Measurements from ENCODE around the gene SECISBP2L.
"Not testable (repeated sequence)": the region's sequence is repeated elsewhere in the genome, so short reads cannot be mapped to it uniquely, and the experiment has no call there.

SECISBP2L gene

DNA sequence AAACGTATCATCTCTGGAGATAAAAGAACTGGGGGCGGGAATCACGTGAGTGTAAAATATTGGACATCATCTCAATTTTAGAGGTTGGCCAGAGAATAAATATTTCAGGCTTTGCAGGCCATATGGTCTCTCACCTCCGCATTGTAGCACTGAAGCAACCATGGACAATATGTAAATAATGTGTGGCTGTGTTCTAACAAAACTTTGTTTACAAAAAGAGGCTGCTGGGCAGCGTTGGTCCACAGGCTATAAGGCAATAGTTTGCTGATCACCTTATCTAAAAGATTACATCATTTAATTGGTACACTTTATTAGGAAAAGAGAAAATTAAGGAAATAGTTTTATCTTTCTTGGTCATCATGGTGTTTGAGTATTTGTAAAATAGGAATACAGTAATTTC, 60.0 kb downstream of the SECISBP2L start:
- Mint-ChIP-seq H3K27ac (no peak overlapping the region), H3K4me1 (no peaks in the 10 kb centered on the region), H3K4me3 (no peak overlapping the region), H3K27me3 (peaks cover 3% of the 10 kb centered on the region), H3K9me3 (no peaks in the 10 kb centered on the region), H3K36me3 (peaks cover 3% of the 10 kb centered on the region)

DNA sequence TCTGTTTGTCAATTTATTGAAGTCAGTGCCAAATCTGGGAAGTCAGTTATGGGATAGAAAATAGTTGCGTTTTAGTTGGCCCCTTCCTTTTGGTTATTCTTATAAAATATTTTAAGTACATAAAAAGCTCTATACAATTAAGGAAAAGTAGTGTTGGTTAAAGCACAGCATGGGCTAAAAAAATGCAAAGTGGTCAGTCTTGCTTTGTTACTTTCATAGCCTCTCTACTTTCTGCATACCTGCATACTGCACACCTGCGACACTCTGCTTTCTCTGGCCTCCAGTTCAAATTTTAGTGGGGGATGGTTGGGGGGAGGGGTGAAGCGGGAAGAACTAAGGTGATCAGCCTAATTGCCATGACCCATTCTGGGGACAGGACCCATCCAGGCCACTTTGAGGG, 60.7 kb downstream of the SECISBP2L start:
- no peaks in the 10 kb centered on the region for H3K4me1 Mint-ChIP-seq
- no peak overlapping the region for H3K27ac Mint-ChIP-seq
- no peaks in the 10 kb centered on the region for H3K9me3 Mint-ChIP-seq
- H3K27me3 Mint-ChIP-seq = peaks cover 9% of the 10 kb centered on the region
- peaks cover 3% of the 10 kb centered on the region for H3K36me3 Mint-ChIP-seq
- no peak overlapping the region for H3K4me3 Mint-ChIP-seq

DNA sequence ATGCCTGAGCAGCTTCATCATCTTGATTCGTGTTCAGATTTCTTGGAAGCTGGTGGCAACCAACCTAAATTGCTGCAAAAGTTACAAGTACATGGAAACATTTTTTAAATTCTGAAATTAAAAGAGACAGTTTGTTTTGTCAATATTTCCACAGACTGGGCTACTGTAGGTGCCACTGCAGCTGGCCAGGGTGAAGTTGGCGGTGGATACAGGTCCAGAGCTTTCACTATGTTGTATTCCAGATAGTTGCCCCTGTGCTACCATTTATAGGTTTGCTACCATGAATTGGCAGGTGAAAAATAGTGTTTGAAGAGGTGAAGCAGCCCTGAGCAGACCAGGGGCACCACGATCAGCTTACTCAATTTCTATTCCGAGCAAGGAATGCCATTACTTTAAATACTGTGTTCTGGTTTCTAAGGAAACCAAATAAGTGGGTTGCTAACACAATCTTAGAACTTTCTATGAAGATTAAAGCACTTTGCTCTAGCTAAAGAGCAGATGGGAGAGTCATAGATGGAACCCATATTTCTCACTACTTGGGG, 61.4 kb downstream of the SECISBP2L start:
- Mint-ChIP-seq H3K27ac (no peak overlapping the region), H3K4me1 (no peaks in the 10 kb centered on the region), H3K27me3 (peaks cover 9% of the 10 kb centered on the region), H3K36me3 (no peaks in the 10 kb centered on the region), H3K4me3 (no peak overlapping the region), H3K9me3 (no peaks in the 10 kb centered on the region)

DNA sequence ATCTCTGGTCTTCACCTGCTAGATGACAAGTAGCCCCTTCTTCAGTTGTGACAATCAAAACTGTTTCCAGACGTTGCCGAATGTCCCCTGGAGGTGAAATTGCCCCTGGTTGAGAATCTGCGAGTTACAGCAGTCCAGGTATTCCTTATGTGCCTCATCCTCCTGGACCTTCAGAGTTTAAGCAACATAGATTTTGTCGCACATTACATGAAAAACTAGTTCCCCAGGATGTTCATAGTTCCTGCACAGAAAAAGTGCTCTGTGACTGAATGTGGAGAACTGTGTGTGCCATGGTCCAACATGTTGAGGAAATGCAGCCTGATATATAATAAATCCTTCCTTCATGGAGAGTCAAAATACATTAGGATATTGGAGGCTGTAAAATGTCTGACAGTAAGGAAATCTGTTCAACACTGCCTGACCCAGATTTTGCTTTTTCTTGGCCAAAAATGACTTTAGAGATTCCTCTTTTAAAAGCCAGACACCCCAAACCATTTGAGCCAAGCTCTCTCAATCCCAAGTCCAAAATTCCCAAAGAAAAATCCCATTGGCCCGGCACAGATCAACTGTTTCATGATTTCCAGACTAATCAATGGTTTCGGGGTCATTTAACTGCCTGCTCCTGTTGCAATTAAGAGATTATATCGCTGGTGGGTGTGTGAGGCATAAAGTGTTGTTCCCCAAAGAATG, 62.1 kb downstream of the SECISBP2L start:
- H3K4me1 Mint-ChIP-seq = no peaks in the 10 kb centered on the region
- H3K27me3 Mint-ChIP-seq = peaks cover 9% of the 10 kb centered on the region
- no peaks in the 10 kb centered on the region for H3K9me3 Mint-ChIP-seq
- H3K36me3 Mint-ChIP-seq = no peaks in the 10 kb centered on the region
- no peak overlapping the region for H3K4me3 Mint-ChIP-seq
- H3K27ac Mint-ChIP-seq = no peak overlapping the region

DNA sequence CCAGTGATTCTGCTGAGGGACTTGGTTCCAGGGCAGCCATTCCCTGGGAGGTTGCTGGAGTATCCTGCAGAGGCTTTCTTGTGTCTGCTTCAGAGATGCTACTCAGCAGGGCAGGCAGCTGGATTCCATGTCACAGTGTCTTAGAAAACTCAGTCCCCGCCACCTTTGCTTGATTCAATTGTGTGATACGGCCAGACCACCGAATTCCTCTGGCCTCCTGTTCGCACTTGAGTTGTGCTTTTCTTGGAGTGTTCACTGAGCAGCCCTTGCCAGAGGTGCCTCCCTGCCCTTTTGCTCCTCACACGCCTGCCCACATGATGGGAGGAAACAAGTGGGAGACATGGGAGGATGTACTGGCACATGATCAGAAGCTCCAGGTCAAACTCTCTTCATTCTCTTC, 62.9 kb downstream of the SECISBP2L start:
- Mint-ChIP-seq H3K4me1 (no peaks in the 10 kb centered on the region), H3K36me3 (no peaks in the 10 kb centered on the region), H3K4me3 (no peak overlapping the region), H3K9me3 (no peaks in the 10 kb centered on the region), H3K27me3 (peaks cover 9% of the 10 kb centered on the region), H3K27ac (no peak overlapping the region)

DNA sequence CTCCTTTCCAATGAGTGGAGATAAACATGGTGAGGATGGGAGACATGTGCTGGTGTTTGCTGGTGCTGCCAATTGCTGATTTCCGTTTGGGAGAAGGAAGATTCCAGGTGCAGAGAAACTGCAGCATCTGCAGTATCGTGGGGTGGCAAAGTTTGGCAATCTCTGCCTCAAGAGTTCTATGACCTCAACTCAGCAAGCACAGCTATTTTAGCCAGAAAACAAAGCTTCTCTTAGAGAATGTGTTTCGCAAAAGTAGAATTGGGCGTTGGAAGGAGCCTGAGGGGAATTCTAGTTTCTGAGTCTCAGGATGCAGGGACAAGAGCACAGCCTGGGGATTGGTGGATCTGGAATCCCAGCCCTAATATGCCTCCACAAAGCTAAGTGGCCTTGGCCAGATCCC, 64.3 kb downstream of the SECISBP2L start:
- Mint-ChIP-seq H3K36me3 (no peaks in the 10 kb centered on the region), H3K9me3 (no peaks in the 10 kb centered on the region), H3K27me3 (peaks cover 9% of the 10 kb centered on the region), H3K4me3 (no peak overlapping the region), H3K4me1 (no peaks in the 10 kb centered on the region), H3K27ac (no peak overlapping the region)

DNA sequence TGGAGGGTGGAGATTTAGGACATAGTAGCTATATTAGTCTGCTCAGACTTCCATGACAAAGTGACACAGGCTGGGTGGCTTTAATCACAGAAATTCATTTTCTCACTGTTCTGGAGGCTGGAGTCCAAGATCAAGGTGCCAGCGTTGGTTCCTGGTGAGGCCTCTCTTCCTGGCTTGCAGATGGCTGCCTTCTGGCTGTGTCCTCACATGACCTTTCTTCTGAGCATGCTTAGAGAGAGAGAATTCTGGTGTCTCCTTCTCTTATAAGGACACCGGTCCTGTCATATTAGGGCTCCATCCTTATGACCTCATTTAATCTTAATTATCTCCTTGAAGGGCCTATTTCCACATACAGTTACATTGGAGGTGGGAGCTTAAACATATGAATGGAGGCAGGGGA, 67.6 kb downstream of the SECISBP2L start:
- Mint-ChIP-seq H3K27me3 (peaks cover 10% of the 10 kb centered on the region), H3K27ac (no peak overlapping the region), H3K4me3 (no peak overlapping the region), H3K36me3 (no peaks in the 10 kb centered on the region), H3K9me3 (no peaks in the 10 kb centered on the region), H3K4me1 (peaks cover 4% of the 10 kb centered on the region)

DNA sequence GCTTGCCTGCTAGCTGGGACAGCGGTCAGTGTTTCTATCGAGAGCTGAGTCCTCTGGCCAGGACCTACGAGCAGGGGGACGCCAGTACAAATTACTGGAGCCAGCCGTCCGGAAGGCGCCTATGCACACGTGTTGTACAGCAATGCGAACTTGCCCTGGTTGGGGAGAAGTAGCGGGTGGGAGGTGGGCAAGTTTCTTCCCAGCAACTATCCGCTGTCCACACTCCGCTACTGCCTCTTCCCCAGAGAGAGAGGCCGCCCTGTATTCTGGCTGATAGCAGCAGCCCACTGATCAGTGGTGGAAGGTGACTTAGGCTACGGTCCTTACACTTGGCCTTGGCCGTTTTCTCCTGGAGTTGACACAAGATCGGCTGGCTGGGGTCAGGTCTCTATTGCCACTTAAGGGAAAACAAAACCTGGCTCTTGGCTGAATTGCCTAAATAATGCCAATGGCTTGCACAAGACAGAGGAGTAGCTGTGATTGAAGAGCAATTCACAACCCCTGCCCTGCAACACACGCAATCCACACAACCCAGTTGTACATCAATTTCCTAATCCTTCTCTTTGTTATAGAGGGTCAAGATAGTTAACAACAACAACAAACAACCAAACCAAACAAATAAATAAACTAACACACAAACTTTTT, 69.7 kb downstream of the SECISBP2L start:
- H3K9me3 Mint-ChIP-seq = no peaks in the 10 kb centered on the region
- H3K27ac Mint-ChIP-seq = no peak overlapping the region
- peaks cover 4% of the 10 kb centered on the region for H3K4me1 Mint-ChIP-seq
- H3K27me3 Mint-ChIP-seq = peaks cover 7% of the 10 kb centered on the region
- peak overlapping the region; percentile 26 for H3K4me3 Mint-ChIP-seq
- no peaks in the 10 kb centered on the region for H3K36me3 Mint-ChIP-seq

DNA sequence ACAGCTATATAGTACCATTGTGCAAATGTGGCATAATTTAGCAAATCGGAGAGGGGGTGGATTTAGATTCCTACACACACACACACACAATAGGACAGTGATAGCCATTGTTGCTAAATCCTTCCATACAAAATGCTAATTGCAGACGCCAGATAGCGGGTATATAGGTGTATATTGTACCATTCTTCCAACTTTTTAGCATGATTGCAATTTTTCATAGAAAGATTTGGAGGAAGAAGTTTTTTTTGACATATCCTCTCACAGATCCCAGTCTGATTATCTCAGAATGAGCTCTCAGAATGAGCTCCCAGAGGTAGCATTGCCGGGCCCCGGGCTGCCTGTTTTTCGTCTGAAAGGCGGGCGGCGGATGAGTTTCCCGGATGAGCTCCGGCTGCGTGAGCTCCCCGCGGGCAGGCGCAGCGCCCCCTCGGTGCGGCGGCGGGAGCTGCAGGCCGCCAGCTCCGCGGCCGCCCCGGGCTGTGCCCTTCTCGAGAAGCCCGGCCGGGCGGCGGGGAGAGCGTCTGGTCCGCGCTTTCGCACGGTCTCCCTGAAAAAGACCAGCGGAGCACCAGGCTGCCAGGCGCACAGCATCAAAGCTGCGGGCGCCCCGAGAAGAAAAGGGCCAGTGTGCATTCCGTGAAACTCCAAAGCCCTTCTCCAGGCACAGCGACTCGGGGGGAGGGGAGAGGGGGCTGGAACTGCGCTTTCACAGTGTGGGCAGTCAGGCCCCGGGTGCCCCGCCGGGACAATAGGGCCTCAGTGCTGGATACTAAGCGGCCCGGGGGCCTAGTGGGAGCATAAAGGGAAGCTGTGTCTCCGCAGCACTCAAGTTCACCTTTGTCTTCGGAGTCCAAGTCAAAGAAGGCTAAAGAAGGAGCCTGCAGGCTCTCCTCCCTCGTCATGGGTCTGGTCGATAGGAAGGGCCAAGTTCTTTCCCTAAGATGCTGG, 70.5 kb downstream of the SECISBP2L start:
- H3K4me1 Mint-ChIP-seq = peaks cover 4% of the 10 kb centered on the region
- H3K9me3 Mint-ChIP-seq = no peaks in the 10 kb centered on the region
- no peaks in the 10 kb centered on the region for H3K36me3 Mint-ChIP-seq
- peak overlapping the region; percentile 63 for H3K4me3 Mint-ChIP-seq
- H3K27ac Mint-ChIP-seq = no peak overlapping the region
- H3K27me3 Mint-ChIP-seq = peaks cover 4% of the 10 kb centered on the region

DNA sequence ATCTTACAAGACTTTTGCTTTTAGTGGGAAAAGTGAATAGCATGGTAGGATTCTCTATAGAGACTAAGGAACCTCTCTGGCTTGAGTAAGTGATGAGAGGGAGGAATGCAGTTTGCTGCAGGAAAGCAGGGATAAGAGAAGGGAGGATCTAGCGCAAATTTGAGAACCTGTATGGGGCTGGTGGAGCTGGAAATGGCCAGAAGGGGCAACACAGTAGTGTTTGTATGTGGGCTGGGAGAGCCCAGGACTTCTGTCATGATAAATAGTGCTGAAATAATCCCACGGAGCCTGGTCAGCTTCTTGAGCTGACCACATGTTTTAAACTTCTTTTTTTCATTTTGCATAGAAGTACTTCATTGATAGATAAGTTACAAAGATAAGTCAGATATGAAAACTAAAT, 71.4 kb downstream of the SECISBP2L start:
- no peak overlapping the region for H3K27ac Mint-ChIP-seq
- H3K4me3 Mint-ChIP-seq = peak overlapping the region; percentile 40
- H3K9me3 Mint-ChIP-seq = no peaks in the 10 kb centered on the region
- H3K27me3 Mint-ChIP-seq = peaks cover 8% of the 10 kb centered on the region
- H3K36me3 Mint-ChIP-seq = no peaks in the 10 kb centered on the region
- H3K4me1 Mint-ChIP-seq = peaks cover 4% of the 10 kb centered on the region

DNA sequence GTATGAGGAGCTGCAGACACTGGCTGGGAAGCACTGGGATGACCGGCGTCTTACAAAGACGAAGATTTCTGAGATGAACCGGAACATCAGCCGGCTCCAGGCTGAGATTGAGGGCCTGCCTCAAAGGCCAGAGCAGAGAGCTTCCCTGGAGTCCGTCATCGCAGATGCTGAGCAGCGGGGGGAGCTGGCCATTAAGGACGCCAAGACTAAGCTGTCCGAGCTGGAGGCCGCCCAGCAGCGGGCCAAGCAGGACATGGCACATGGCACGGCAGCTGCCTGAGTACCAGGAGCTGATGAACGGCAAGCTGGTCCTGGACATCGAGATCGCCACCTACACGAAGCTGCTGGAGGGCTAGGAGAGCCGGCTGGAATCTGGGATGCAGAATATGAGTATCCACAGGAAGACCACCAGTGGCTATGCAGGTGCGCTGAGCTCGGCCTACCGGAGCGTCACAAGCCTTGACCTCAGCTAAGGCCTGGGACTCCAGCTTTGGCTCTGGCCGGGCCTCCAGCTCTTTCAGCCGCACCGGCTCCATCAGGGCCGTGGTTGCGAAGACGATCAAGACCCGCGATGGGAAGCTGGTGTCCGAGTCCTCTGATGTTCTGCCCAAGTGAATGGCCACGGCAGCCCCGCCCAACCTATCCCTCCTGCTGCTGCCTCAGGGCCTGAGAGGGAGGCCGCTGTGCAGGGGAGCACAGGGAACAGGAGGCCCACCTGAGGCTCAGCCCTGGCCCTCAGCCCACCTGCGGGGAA, 73.3 kb downstream of the SECISBP2L start:
- Mint-ChIP-seq H3K4me1 (peaks cover 4% of the 10 kb centered on the region), H3K4me3 (no peak overlapping the region), H3K27ac (no peak overlapping the region), H3K27me3 (peaks cover 8% of the 10 kb centered on the region), H3K9me3 (no peaks in the 10 kb centered on the region), H3K36me3 (no peaks in the 10 kb centered on the region)

DNA sequence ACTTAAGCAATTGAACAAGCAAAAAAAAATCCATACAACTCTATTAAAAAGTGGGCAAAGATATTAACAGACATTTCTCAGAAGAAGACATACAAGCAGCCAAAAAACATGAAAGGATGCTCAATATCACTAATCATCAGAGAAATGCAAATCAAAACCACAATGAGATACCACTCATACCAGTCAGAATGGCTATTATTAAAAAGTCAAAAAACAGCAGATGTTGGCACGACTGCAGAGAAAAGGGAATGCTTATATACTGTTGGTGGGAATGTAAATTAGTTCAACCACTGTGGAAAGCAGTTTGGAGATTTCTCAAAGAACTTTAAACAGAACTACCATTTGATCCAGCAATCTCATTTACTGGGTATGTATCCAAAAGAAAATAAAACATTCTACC, 75.3 kb downstream of the SECISBP2L start:
- H3K9me3 Mint-ChIP-seq, H3K4me3 Mint-ChIP-seq, H3K27ac Mint-ChIP-seq, H3K4me1 Mint-ChIP-seq, H3K36me3 Mint-ChIP-seq: not testable (repeated sequence)
- H3K27me3 Mint-ChIP-seq = peaks cover 16% of the 10 kb centered on the region

DNA sequence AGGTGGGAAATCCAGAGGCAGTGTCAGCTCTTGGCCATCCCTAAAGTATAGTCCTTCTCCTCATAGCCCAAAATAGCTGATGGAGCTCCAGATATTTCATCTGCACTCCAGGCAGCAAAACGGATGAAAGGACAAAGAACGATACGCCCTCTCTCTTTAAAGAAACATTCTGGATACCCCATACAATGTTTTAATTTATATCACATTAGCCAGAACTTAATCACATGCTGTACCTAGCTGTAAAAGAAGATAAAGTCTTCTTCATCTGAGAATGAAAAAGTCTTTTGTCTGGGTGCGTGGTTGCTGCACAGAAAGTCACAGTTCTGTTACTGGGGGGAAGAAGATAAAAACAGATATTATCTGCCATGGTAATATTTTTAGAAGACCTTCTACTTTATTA, 78.2 kb downstream of the SECISBP2L start:
- Mint-ChIP-seq H3K36me3 (peaks cover 2% of the 10 kb centered on the region), H3K4me1 (peaks cover 24% of the 10 kb centered on the region), H3K27ac (no peak overlapping the region), H3K27me3 (peaks cover 27% of the 10 kb centered on the region), H3K4me3 (no peak overlapping the region), H3K9me3 (no peaks in the 10 kb centered on the region)

DNA sequence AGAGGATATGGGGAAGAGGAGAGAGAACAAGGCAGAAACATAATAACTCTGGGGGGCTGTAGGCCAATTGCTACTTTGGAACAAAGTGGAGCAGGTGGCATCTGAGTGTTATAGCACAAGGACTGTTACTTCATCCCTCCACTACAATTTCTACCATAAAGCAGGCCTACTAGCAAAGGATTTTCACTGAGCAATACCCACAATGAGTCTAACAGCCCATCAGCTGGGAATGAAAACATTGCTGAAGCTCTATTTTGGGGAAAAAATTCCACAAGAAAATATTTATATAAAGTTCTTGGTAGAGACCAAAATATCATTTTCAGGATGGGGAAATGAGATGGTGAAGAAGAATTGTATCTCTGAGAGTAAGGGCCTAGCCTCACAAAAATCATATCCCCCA, 78.9 kb downstream of the SECISBP2L start:
- peaks cover 27% of the 10 kb centered on the region for H3K27me3 Mint-ChIP-seq
- no peak overlapping the region for H3K27ac Mint-ChIP-seq
- no peaks in the 10 kb centered on the region for H3K9me3 Mint-ChIP-seq
- peaks cover 24% of the 10 kb centered on the region for H3K4me1 Mint-ChIP-seq
- H3K4me3 Mint-ChIP-seq = no peak overlapping the region
- peaks cover 2% of the 10 kb centered on the region for H3K36me3 Mint-ChIP-seq

DNA sequence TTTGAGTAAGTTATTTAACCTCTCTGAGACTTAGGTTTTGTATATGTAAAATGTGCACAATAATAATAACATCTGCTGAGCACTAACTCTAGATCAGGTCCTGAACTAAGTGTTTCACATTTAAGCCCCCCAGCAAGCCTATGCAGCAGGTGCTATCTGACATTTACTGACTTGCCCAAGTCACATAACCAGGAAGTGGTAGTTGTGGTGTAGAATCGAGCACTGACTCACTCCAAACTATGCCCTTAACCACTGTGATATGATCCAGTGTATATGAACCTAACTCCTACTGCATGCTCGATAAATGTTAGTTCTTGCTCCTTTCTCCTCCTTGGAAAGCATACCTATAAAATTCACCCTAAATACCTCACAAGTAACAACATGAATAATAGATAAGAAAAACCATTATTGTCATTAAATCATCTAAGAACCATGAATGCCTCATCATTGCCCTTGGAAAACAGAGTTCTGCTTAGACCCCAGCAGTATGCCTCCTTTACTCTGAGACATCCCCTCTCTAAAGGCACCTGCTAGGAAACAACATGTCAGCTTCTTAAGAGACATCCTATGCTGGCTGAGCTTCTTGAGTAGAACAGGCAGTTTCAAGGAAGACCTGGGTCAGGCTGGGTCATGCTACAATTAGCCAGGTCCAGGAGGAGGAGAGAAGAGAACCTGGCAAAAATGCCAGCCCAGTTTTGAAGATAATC, 79.5 kb downstream of the SECISBP2L start:
- peaks cover 24% of the 10 kb centered on the region for H3K4me1 Mint-ChIP-seq
- H3K4me3 Mint-ChIP-seq = no peak overlapping the region
- no peak overlapping the region for H3K27ac Mint-ChIP-seq

More for the DNA sequence above, 79.5 kb downstream of the SECISBP2L start:
- no peaks in the 10 kb centered on the region for H3K9me3 Mint-ChIP-seq
- H3K27me3 Mint-ChIP-seq = peaks cover 27% of the 10 kb centered on the region
- H3K36me3 Mint-ChIP-seq = peaks cover 2% of the 10 kb centered on the region

Measured in activated naive CD4-positive, alpha-beta T cell treated with anti-CD3 and anti-CD28 coated beads, Interleukin-2, amount 50 U/mL, for 24 hours (primary cell).